K562 (cell line): ENCODE measurements around the gene RETSAT. TPM values are rescaled to one million over a fixed set of nuclear protein-coding genes. Genes with fewer than 3 reads are reported as not detected.

ENCODE experiments used
- ATAC-seq: fragments of 200-7000 bp; cut with Tn5 transposase; 3 replicates; pipeline ENCODE4 v1.9.1; 2020; ENCODE audit warnings: moderate library complexity
- BruUV-seq: library from RNA; stranded (reverse); fragments of 400-500 nt; replicated peaks from 2 replicates; lab custom pipeline; 2021; lab: Mats Ljungman, UMichigan
- CTCF ChIA-PET: fragments of 300-600 bp; formaldehyde crosslinking; extraction: SDS; loops from one replicate; lab custom pipeline; 2021; ENCODE audit warnings: low intra/inter-chr PET ratio; lab: Yijun Ruan, JAX
- POLR2A ChIA-PET: fragments of 300-600, 350-650 bp; sonication (Branson Sonifier 250); formaldehyde crosslinking; extraction: SDS; loops from one replicate; lab custom pipeline; 2021; ENCODE audit warnings: antibody characterized with exemption, inconsistent platforms; lab: Yijun Ruan, JAX
- DNase-seq, 4 experiments: peaks; one replicate each; pipeline versions ENCODE4 v3.0.0 to v3.0.0-alpha.2; 2011 to 2018; ENCODE audit warnings: low spot score in 3 of 4, mixed read lengths in 3 of 4; ENCODE audit errors: extremely low read depth in 1 of 4
- FAIRE-seq: peaks from 2 replicates; lab custom pipeline; 2011; peaks lifted over from hg19 to GRCh38; lab: Jason Lieb, UNC
- H2AFZ ChIP-seq: 2 replicates; pipeline ENCODE4 v1.6.0; 2011; ENCODE audit warnings: low read depth, low read length, control low read depth, inconsistent platforms
- H3K27ac ChIP-seq: fragments of 200-600 bp; 3 replicates; pipeline ENCODE4 v1.8.0; 2011; ENCODE audit warnings: low read depth, mild to moderate bottlenecking, control low read depth, inconsistent platforms, low read length, moderate library complexity, mixed read lengths; ENCODE audit errors: extremely low read depth
- H3K27me3 ChIP-seq, 2 experiments: fragments of 300-600 bp in 1 of 2; 2 replicates in 1 of 2; 3 replicates in 1 of 2; pipeline versions ENCODE4 v1.6.0 to v1.8.0; 2011; ENCODE audit warnings: inconsistent platforms in 2 of 2, low read length in 2 of 2, mild to moderate bottlenecking in 1 of 2, mixed read lengths in 1 of 2, moderate library complexity in 1 of 2; ENCODE audit not compliant: control insufficient read depth in 2 of 2, insufficient read depth in 2 of 2
- H3K36me3 ChIP-seq: fragments of 300-600 bp; 3 replicates; pipeline ENCODE4 v1.8.0; 2011; ENCODE audit warnings: mild to moderate bottlenecking, low read length, inconsistent platforms; ENCODE audit not compliant: control insufficient read depth, insufficient read depth
- H3K4me1 ChIP-seq, 2 experiments: fragments of 200-600 bp in 1 of 2; replicated peaks in 1 of 2; 2 replicates in 1 of 2; 3 replicates in 1 of 2; pipeline versions ENCODE4 v1.5.1 to v1.8.0; 2011; ENCODE audit warnings: inconsistent platforms in 2 of 2, low read length in 2 of 2, mild to moderate bottlenecking in 1 of 2, mixed read lengths in 1 of 2, moderate library complexity in 1 of 2; ENCODE audit not compliant: control insufficient read depth in 2 of 2, insufficient read depth in 2 of 2
- H3K4me2 ChIP-seq: 2 replicates; pipeline ENCODE4 v1.6.1; 2011; ENCODE audit warnings: low read length, control low read depth, inconsistent platforms, mixed read lengths; ENCODE audit not compliant: insufficient read depth
- H3K4me3 ChIP-seq: fragments of 200-600 bp; sonication (generic), shearing (Covaris generic); 2 replicates; pipeline ENCODE4 v1.5.1; 2016; ENCODE audit warnings: control low read depth, inconsistent platforms
- H3K79me2 ChIP-seq: fragments of 200-600 bp; 3 replicates; pipeline ENCODE4 v1.8.0; 2011; ENCODE audit warnings: low read length, inconsistent platforms; ENCODE audit not compliant: control insufficient read depth, insufficient read depth
- H3K9ac ChIP-seq, 2 experiments: 2 replicates each; pipeline versions ENCODE4 v1.6.0 to v1.6.1; 2011; ENCODE audit warnings: low read depth in 2 of 2, low read length in 2 of 2, control low read depth in 1 of 2, inconsistent platforms in 1 of 2, mild to moderate bottlenecking in 1 of 2, mixed read lengths in 1 of 2; ENCODE audit not compliant: insufficient read depth in 1 of 2
- H3K9me1 ChIP-seq: one replicate; pipeline ENCODE4 v1.6.0; 2011; ENCODE audit warnings: inconsistent platforms, mild to moderate bottlenecking, low read length, moderate library complexity; ENCODE audit not compliant: control insufficient read depth, insufficient read depth
- H3K9me3 ChIP-seq: replicated peaks from 2 replicates; pipeline ENCODE4 v1.5.1; 2011; ENCODE audit warnings: low read depth, low read length, inconsistent platforms; ENCODE audit not compliant: control insufficient read depth, insufficient read depth
- H4K20me1 ChIP-seq: replicated peaks from 2 replicates; pipeline ENCODE4 v1.6.1; 2011; ENCODE audit warnings: low read length, inconsistent platforms, mixed read lengths; ENCODE audit not compliant: control insufficient read depth, insufficient read depth
- MEIS2 ChIP-seq: fragments of 450-650 bp; IDR thresholded peaks from 2 replicates; pipeline ENCODE4 v1.6.1; 2014; ENCODE audit warnings: mild to moderate bottlenecking; ENCODE audit not compliant: partially characterized antibody
- NFIC ChIP-seq: fragments of 450-650 bp; IDR thresholded peaks from 2 replicates; pipeline ENCODE4 v1.6.1; 2017; ENCODE audit warnings: mild to moderate bottlenecking, inconsistent platforms
- SPI1 ChIP-seq: IDR thresholded peaks from 2 replicates; pipeline ENCODE4 v1.6.1; 2011; ENCODE audit warnings: low read depth, low read length, control low read depth, borderline replicate concordance
- WGBS: fragments of 100-300 bp; shearing (Covaris generic); methylation state at CpG from one replicate; pipeline ENCODE4 v1.1.6; 2016; ENCODE audit warnings: low coverage, mixed read lengths; ENCODE audit not compliant: insufficient coverage; ENCODE audit errors: missing lambda C conversion rate; 5-methylcytosine and 5-hydroxymethylcytosine counted together
- in situ Hi-C: fragments of 300-500 bp; cut with MboI; formaldehyde crosslinking; loops from 4 replicates; pipeline ENCODE4 v1.15.0; 2018; ENCODE audit warnings: inconsistent platforms, mixed read lengths
- intact Hi-C: fragments of 100-400 bp; cut with micrococcal nuclease; formaldehyde crosslinking; loops from 2 replicates; pipeline ENCODE4 v1.14.2; 2022
- polyA plus RNA-seq, 8 experiments: library from polyadenylated mRNA; depleted of rRNA in 4 of 8; stranded (reverse) in 5 of 8; unstranded in 3 of 8; fragments of >200 nt; fragmentation: Nextera tagmentation in 2 of 8; fragmentation: Illumina TruSeq in 1 of 8; extraction: Ambion mirVana in 2 of 8; extraction: Trizol in 1 of 8; gene quantifications; 2 replicates each; pipeline versions ENCODE4 v1.2.1 to v1.2.3, GENCODE V29; 2011 to 2014; ENCODE audit warnings: inconsistent platforms in 1 of 8, missing spikeins in 1 of 8
- total RNA-seq, 7 experiments: library from RNA; depleted of rRNA in 6 of 7; stranded (reverse); fragments of >200 nt in 6 of 7; fragmentation: Illumina TruSeq in 2 of 7; extraction: Trizol in 2 of 7; gene quantifications; 2 replicates each; pipeline versions ENCODE4 v1.2.1 to v1.2.3, GENCODE V29; 2011 to 2021; ENCODE audit warnings: low replicate concordance in 1 of 7

The RETSAT gene
- total and polyA plus RNA-seq, 9 of the 15 experiments (the other 6 are each of a cell fraction or from before 2014, with no cell fraction given) = 1.9 to 21.6 (median 16.5) TPM

DNA sequence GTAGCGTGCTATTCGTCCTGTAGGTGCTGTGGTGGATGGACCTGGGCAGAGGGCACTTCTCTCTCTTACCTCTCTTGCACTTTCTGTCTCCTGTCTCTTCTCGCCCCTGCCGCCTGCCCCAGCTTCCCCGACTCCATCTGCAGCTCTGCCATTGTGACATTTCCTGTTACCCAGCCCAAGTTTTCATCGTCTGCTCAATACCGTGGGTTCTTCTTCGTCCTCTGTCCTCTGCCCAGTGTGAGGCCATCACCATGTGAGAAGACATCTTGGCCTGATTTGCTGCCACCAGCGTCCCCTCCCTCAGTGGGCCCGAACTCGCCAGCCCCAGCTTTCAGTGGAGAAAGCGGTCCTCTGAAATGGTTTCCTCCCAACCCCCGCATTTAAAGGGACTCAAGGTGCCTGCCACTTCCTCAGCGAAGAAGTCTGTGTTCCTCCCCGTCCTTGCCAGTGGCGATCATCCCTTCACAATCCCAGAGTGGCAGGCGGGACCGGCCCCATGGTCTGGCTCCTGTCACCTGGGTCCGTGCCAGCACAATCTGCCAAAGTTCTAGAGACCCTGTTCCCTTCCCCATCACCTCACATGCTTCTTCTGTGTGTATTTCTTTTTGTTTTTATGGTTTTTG is 44.5 kb downstream of the RETSAT start:
- Histone ChIP-seq H3K4me2 (no peak overlapping the region), H3K4me1 (peaks cover 9 to 22% of the 10 kb centered on the region in 2 experiments; a peak in 4 of 5 replicates), H3K27ac (no peak overlapping the region), H3K9me1 (no peaks in the 10 kb centered on the region), H3K9ac (peak overlapping the region in 1 of 2 experiments; percentile 56; a peak in 1 of 4 replicates), H4K20me1 (no peaks in the 10 kb centered on the region; the same call in none of the 2 replicates), H3K27me3 (peaks cover 4 to 14% of the 10 kb centered on the region in 2 experiments; a peak in 4 of 5 replicates), H3K9me3 (no peaks in the 10 kb centered on the region), H2AFZ (no peak overlapping the region), H3K36me3 (peaks cover 3% of the 10 kb centered on the region; the same call in 1 of the 3 replicates), H3K79me2 (no peaks in the 10 kb centered on the region), H3K4me3 (no peak overlapping the region)
- WGBS = 45% methylated on average over 16 of the region's 19 CpGs
- no TSS peak for BruUV-seq
- in situ Hi-C loops (loop anchor here (10.0 kb wide), 1 partner anchor 385 kb away; no protein-coding TSS in a partner anchor), intact Hi-C loops (no loop called here)
- DNase-seq = no peak
- FAIRE-seq = no peak
- TF ChIP-seq NFIC (0 out of 2 replicates have a peak, but pooled peaks have one; percentile 12), MEIS2 (no peak), SPI1 (peak; percentile 52; the same call in 1 of the 2 replicates)
- CTCF ChIA-PET = no interaction called here
- POLR2A ChIA-PET = interaction anchor here (0.6 to 1.5 kb wide), 4 partner anchors 9 to 1465 kb away, joined by 3 to 11 read pairs (median 4); partner anchors contain the start of gene TGOLN2
- no peak for ATAC-seq
